ENCODE data around the gene C10orf71.
A peak's percentile ranks its signal among the peaks of the same experiment; 100 is the strongest.

The C10orf71 gene

GRCh38 chr10:49275896-49276295, 23.1 kb upstream of the C10orf71 start:
- no peak for DNase-seq

GRCh38 chr10:49276596-49276995, 22.4 kb upstream of the C10orf71 start:
- no peak for DNase-seq

GRCh38 chr10:49277973-49278372, 21.0 kb upstream of the C10orf71 start:
- peak; percentile 61 for DNase-seq

GRCh38 chr10:49278497-49278981, 20.4 kb upstream of the C10orf71 start:
- DNase-seq: no peak

- DNase-seq: no peak
Measured at GRCh38 chr10:49279015-49279880, 19.7 kb upstream of the C10orf71 start.

- DNase-seq: peak; percentile 92
Measured at GRCh38 chr10:49280001-49280408, 19.0 kb upstream of the C10orf71 start.

- no peak for DNase-seq
Measured at GRCh38 chr10:49281461-49281860, 17.5 kb upstream of the C10orf71 start.

GRCh38 chr10:49282306-49282705, 16.7 kb upstream of the C10orf71 start:
- DNase-seq: no peak

GRCh38 chr10:49282879-49283341, 16.1 kb upstream of the C10orf71 start:
- peak; percentile 73 for DNase-seq

- no peak for DNase-seq
Measured at GRCh38 chr10:49283491-49283890, 15.5 kb upstream of the C10orf71 start.

GRCh38 chr10:49284356-49284755, 14.6 kb upstream of the C10orf71 start:
- no peak for DNase-seq

GRCh38 chr10:49285232-49285631, 13.7 kb upstream of the C10orf71 start:
- DNase-seq: peak; percentile 96

GRCh38 chr10:49286686-49287085, 12.3 kb upstream of the C10orf71 start:
- DNase-seq: no peak

GRCh38 chr10:49287689-49288340, 11.2 kb upstream of the C10orf71 start:
- no peak for DNase-seq

GRCh38 chr10:49288341-49289065, 10.5 kb upstream of the C10orf71 start:
- DNase-seq: no peak

- DNase-seq: no peak
Measured at GRCh38 chr10:49289480-49289879, 9.5 kb upstream of the C10orf71 start.

GRCh38 chr10:49290131-49290530, 8.8 kb upstream of the C10orf71 start:
- no peak for DNase-seq

GRCh38 chr10:49290607-49291006, 8.4 kb upstream of the C10orf71 start:
- no peak for DNase-seq

GRCh38 chr10:49292565-49293207, 6.3 kb upstream of the C10orf71 start:
- no peak for DNase-seq

- DNase-seq: no peak
Measured at GRCh38 chr10:49293208-49293603, 5.8 kb upstream of the C10orf71 start.

GRCh38 chr10:49294731-49295130, 4.2 kb upstream of the C10orf71 start:
- no peak for DNase-seq

- DNase-seq: no peak
Measured at GRCh38 chr10:49295297-49295696, 3.7 kb upstream of the C10orf71 start.

- DNase-seq: no peak
Measured at GRCh38 chr10:49296382-49296781, 2.6 kb upstream of the C10orf71 start.

Data from suppressor macrophage treated with lipopolysaccharide for 4 hours (primary cell).